ENCODE measurements around the gene FOXQ1.

The FOXQ1 gene

GRCh38 chr6:1326535-1327121 is 14.7 kb downstream of the FOXQ1 start:
- DNase-seq, result no peak
- Histone ChIP-seq H3K4me3 (ENCODE audit: low read depth, low read length) (no peak overlapping the region), H3K27me3 (replicated peaks) (no peaks in the 10 kb centered on the region), H3K27ac (no peak overlapping the region), H3K36me3 (replicated peaks) (no peaks in the 10 kb centered on the region)
- TF ChIP-seq CTCF (IDR thresholded peaks at IDR 0.05; ENCODE audit: low read depth, low read length, missing control alignments), result no peak
- in situ Hi-C loops (cut with HindIII; ENCODE audit: low pct_ligation_motif_present, low sequenced_read_pairs), result no loop called here

DNA sequence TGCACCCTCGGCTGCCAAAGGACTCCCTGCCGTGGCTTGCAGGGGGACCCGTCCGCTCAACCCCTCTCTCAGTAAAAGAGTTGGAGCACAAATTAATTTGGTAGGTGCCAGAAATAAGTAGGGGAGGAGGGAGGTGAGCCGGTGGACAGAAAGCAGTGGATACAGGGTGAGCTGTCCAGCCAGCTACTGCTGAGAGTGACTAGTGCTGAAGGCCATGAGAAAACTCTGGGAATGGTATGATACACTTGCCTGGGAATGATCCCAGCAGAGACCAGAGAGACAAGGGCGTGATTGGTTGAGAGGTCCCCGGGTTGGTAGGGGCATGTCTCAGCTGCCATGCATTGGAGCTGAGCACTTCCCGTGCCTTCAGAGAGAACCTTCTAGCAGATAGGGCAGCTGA is 15.7 kb downstream of the FOXQ1 start:
- DNase-seq, result no peak
- Histone ChIP-seq H3K27ac (no peak overlapping the region), H3K36me3 (replicated peaks) (no peaks in the 10 kb centered on the region), H3K4me3 (ENCODE audit: low read depth, low read length) (no peak overlapping the region), H3K27me3 (replicated peaks) (no peaks in the 10 kb centered on the region)
- in situ Hi-C loops (cut with HindIII; ENCODE audit: low pct_ligation_motif_present, low sequenced_read_pairs), result no loop called here
- no peak for TF ChIP-seq CTCF (IDR thresholded peaks at IDR 0.05; ENCODE audit: low read depth, low read length, missing control alignments)

DNA sequence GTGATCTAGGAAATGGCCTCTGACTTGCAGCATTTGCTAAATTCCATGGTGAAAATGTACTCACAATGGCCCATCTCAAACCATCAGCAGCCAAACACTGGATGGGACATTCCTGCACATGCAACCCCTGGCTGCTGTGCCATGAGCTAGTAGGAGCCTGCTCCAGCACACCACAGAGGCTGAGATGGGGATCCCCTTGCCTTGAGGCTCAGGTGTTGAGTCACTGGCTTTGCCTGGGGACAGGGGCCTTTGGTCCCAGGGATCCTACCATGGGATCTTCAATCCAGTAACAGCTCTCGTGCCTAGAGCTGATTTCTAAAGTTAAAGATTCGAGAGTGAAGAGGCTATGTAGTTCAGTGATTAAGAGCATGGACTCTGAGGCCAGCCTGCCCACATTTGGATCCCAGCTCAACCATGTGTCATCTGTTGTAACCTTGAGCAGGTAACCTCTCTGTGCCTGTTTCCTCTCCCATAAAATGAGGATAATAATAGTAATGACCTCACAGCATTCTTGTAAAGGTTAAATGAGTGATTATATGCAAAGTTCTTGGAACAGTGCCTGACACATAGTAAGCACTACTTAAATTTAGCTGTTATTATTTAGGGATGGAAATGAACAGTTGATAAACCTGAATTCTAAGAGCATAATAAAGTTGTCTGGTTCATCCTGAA is 16.4 kb downstream of the FOXQ1 start:
- H3K27ac ChIP-seq, result no peak overlapping the region
- DNase-seq, result no peak
- no peaks in the 10 kb centered on the region for H3K36me3 ChIP-seq (replicated peaks)
- in situ Hi-C loops (cut with HindIII; ENCODE audit: low pct_ligation_motif_present, low sequenced_read_pairs), result no loop called here
- H3K4me3 ChIP-seq (ENCODE audit: low read depth, low read length), result no peak overlapping the region
- no peak for TF ChIP-seq CTCF (IDR thresholded peaks at IDR 0.05; ENCODE audit: low read depth, low read length, missing control alignments)
- H3K27me3 ChIP-seq (replicated peaks), result no peaks in the 10 kb centered on the region

- no peak for DNase-seq
- TF ChIP-seq CTCF (IDR thresholded peaks at IDR 0.05; ENCODE audit: low read depth, low read length, missing control alignments), result no peak
- in situ Hi-C loops (cut with HindIII; ENCODE audit: low pct_ligation_motif_present, low sequenced_read_pairs), result no loop called here
- H3K36me3 ChIP-seq (replicated peaks), result no peaks in the 10 kb centered on the region
- H3K27me3 ChIP-seq (replicated peaks), result no peaks in the 10 kb centered on the region
- no peak overlapping the region for H3K4me3 ChIP-seq (ENCODE audit: low read depth, low read length)
- H3K27ac ChIP-seq, result no peak overlapping the region
Measured at GRCh38 chr6:1329708-1330107, 17.8 kb downstream of the FOXQ1 start.

DNA sequence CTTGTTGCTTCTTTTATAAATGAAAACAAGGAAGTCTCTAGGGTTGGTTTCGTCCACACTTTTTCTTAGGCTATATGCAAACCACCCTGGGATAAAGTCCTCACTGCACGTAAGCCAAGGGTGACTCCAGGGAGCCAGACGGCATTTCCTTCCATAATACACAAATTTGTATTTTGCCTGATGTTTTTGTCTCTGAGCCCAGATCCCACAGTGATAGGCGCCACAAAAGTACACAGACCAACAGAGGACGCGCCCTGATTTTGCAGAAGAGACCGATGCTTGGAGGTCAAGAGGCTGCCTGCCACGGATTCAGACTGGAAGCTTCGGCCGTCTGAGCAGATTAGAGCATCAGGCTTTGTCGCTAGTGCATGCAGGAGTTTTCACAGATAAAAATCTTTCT is 22.8 kb downstream of the FOXQ1 start:
- Histone ChIP-seq H3K27me3 (replicated peaks) (no peaks in the 10 kb centered on the region), H3K4me3 (ENCODE audit: low read depth, low read length) (no peak overlapping the region), H3K36me3 (replicated peaks) (no peaks in the 10 kb centered on the region), H3K27ac (no peak overlapping the region)
- DNase-seq, result no peak
- in situ Hi-C loops (cut with HindIII; ENCODE audit: low pct_ligation_motif_present, low sequenced_read_pairs), result no loop called here
- no peak for TF ChIP-seq CTCF (IDR thresholded peaks at IDR 0.05; ENCODE audit: low read depth, low read length, missing control alignments)
